ENCODE results near the gene RSL1D1.

RSL1D1 gene

DNA sequence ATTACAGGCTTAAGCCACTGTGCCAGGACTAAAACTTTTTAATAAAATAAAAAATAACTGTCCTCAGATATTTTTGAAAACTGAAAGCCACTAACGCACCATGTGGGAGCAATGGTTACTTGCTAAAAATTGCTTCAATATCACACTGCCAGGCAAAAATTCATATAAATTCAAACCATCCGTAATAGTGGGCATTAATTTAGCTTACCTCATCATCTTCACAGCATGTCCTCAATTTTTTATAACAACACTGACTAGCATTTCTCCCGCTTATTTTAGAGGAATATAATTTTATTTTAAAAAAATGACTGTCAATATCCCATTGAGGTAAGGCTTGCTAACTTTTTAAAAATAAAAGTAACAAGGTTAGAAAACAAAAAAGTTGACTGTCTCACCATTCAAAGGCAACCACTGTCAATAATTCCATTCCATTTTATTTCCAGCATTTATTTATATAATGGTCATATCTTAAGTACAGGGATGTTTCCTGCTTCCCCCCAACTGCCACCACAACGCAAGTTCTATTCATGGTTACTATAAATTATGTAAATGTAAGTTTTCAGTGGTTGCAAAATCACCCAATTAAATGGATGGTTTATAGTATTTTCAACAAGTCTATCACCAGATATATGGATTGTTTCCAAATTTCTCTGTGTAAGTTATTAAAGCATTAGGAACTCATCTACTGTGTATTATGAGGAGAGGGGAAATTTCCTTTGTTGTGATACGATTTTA, 39.1 kb upstream of the RSL1D1 start:
- Histone ChIP-seq H3K36me3 (peaks cover 40% of the 10 kb centered on the region), H3K9me3 (no peaks in the 10 kb centered on the region), H3K27me3 (no peaks in the 10 kb centered on the region), H3K4me3 (ENCODE audit: low read depth in 1 of 2, low read length in 1 of 2) (no peak overlapping the region), H3K4me1 (ENCODE audit: control insufficient read depth in 1 of 2, insufficient read depth in 1 of 2, low read depth in 1 of 2, low read length in 1 of 2) (peaks cover 4 to 5% of the 10 kb centered on the region in 2 experiments), H3K27ac (no peak overlapping the region)
- TF ChIP-seq, protein P1, sequence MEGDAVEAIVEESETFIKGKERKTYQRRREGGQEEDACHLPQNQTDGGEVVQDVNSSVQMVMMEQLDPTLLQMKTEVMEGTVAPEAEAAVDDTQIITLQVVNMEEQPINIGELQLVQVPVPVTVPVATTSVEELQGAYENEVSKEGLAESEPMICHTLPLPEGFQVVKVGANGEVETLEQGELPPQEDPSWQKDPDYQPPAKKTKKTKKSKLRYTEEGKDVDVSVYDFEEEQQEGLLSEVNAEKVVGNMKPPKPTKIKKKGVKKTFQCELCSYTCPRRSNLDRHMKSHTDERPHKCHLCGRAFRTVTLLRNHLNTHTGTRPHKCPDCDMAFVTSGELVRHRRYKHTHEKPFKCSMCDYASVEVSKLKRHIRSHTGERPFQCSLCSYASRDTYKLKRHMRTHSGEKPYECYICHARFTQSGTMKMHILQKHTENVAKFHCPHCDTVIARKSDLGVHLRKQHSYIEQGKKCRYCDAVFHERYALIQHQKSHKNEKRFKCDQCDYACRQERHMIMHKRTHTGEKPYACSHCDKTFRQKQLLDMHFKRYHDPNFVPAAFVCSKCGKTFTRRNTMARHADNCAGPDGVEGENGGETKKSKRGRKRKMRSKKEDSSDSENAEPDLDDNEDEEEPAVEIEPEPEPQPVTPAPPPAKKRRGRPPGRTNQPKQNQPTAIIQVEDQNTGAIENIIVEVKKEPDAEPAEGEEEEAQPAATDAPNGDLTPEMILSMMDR (IDR thresholded peaks at IDR 0.05): no peak

DNA sequence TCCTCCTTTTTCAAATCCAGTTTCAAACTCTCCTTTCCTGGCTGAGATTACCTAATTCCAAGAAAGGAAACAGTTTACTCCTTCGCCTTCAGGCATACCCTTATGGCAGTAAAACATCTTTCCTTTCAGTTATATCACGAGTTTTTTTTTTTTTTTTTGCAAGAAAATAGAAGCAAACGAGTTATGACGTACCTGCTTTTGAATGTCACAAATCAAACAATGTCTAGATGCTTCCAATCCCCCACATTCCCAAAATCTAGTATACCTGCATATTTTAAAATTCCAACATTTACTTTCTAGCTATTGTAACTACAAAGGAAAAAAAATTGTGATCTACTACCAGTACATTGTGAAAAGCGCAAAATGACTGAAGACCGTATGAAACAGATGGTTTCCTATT, 35.5 kb upstream of the RSL1D1 start:
- Histone ChIP-seq H3K4me3 (ENCODE audit: low read depth in 1 of 2, low read length in 1 of 2) (no peak overlapping the region), H3K36me3 (peaks cover 52% of the 10 kb centered on the region), H3K27ac (no peak overlapping the region), H3K27me3 (no peaks in the 10 kb centered on the region), H3K9me3 (no peaks in the 10 kb centered on the region), H3K4me1 (ENCODE audit: control insufficient read depth in 1 of 2, insufficient read depth in 1 of 2, low read depth in 1 of 2, low read length in 1 of 2) (no peaks in the 10 kb centered on the region)
- TF ChIP-seq, protein P1 (IDR thresholded peaks at IDR 0.05): no peak

DNA sequence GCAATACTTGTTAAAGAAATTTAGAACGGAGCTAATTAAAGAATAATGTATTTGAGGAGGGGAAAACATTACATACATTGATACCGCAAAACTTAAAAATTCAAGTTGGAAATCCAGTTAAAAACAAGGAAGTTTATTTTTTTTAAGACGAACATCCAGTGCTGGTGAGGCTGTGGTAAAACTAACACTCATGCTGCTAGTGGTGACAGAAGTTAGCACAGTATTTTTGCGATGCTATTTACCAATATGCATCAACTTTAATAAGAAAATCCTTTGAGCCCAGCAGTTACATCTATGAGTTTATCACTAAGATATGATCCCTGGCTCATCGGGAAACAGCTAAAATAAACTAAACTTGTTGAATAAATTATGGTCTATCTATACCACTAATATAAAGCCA, 32.7 kb upstream of the RSL1D1 start:
- peaks cover 55% of the 10 kb centered on the region for H3K36me3 ChIP-seq
- TF ChIP-seq, protein P1 (IDR thresholded peaks at IDR 0.05): no peak
- H3K27me3 ChIP-seq: no peaks in the 10 kb centered on the region
- H3K27ac ChIP-seq: no peak overlapping the region
- H3K4me3 ChIP-seq (ENCODE audit: low read depth in 1 of 2, low read length in 1 of 2): no peak overlapping the region
- H3K4me1 ChIP-seq (ENCODE audit: control insufficient read depth in 1 of 2, insufficient read depth in 1 of 2, low read depth in 1 of 2, low read length in 1 of 2): no peaks in the 10 kb centered on the region
- H3K9me3 ChIP-seq: no peaks in the 10 kb centered on the region

DNA sequence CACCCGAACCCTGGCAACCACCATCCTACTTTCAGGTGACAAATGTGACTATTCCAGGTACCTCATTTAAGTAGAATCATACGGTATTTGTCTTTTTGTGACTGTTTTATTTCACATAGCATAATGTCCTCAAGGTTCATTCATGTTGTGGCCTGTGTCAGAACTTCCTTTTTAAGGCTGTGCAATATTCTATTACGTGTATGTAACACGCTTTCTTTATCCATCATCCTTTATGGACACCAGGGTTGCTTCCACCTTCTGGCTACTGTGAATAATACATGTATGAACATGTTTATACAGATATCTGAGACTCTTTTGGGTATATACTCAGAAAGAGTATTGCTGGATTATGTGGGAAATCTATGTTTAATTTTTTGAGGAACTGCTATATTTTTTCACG, 28.7 kb upstream of the RSL1D1 start:
- Histone ChIP-seq H3K27me3 (no peaks in the 10 kb centered on the region), H3K4me1 (ENCODE audit: control insufficient read depth in 1 of 2, insufficient read depth in 1 of 2, low read depth in 1 of 2, low read length in 1 of 2) (no peaks in the 10 kb centered on the region), H3K27ac (peak overlapping the region; percentile 15), H3K4me3 (ENCODE audit: low read depth in 1 of 2, low read length in 1 of 2) (no peak overlapping the region), H3K9me3 (no peaks in the 10 kb centered on the region), H3K36me3 (peaks cover 49% of the 10 kb centered on the region)
- TF ChIP-seq, protein P1 (IDR thresholded peaks at IDR 0.05): no peak

DNA sequence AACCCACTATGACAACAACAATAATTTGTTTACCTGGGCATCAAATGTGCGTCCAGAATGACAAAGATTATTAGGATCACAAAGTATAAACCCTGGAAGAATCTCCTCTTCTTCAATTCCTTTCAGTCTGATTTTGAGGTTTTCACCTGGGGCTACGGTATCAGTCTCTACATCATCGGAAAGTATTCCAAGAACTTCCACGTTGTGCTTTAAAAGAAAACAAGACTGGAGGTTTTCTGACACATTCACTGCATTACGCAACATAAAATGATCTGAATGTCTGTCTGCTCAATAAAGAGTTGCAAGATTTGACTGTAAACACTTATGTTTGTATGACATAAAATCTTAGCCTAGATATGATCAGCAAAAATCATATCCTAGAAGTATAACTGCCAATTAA, 26.0 kb upstream of the RSL1D1 start:
- Histone ChIP-seq H3K4me1 (ENCODE audit: control insufficient read depth in 1 of 2, insufficient read depth in 1 of 2, low read depth in 1 of 2, low read length in 1 of 2) (no peaks in the 10 kb centered on the region), H3K27ac (no peak overlapping the region), H3K9me3 (no peaks in the 10 kb centered on the region), H3K36me3 (peaks cover 59% of the 10 kb centered on the region), H3K4me3 (ENCODE audit: low read depth in 1 of 2, low read length in 1 of 2) (no peak overlapping the region), H3K27me3 (no peaks in the 10 kb centered on the region)
- TF ChIP-seq, protein P1 (IDR thresholded peaks at IDR 0.05): no peak
